Loucy (cell line): Measurements from ENCODE around the gene SCMH1.

ENCODE experiments used
- EZH2phosphoT487 ChIP-seq: fragments of 200-600 bp; IDR thresholded peaks from 2 replicates; pipeline ENCODE4 v1.6.1; 2018; ENCODE audit warnings: antibody characterized with exemption, mild to moderate bottlenecking, moderate library complexity, borderline replicate concordance
- TF ChIP-seq, protein P1 (sequence below): fragments of 200-600 bp; sonication (generic); conservative IDR thresholded peaks from 2 replicates; pipeline ENCODE4 v1.5.1; 2014; ENCODE audit warnings: mild to moderate bottlenecking, antibody characterized with exemption, low read length

DNA sequence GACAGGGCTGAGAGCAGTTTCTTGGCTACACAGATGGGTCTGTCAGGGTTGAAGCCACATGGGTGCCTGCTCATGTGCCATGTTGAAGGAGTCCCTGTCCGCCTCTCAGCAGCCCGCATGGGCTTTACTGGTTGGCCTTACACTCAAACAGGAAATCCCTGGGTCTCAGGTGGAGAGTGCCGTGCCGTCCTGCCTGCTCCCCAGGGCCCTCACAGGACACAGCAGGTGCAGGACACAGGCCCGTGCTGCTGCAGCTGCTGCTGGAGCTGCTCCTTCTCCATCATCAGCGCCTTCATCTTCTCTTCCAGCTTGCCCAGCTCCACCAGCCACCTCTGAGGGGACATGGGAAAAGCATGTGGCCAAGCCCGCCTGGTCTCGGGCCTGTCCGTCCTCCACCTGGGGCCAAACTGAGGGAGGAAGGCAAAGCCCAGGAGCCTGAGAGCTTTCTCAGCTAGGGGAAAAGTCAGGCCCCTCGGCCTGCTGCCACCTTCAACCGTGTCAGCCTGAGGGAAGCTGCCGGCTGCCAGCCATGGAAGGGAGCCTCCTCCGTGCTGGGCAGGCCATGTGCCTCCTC lies 226.1 kb downstream of the SCMH1 start:
- TF ChIP-seq, protein P1, sequence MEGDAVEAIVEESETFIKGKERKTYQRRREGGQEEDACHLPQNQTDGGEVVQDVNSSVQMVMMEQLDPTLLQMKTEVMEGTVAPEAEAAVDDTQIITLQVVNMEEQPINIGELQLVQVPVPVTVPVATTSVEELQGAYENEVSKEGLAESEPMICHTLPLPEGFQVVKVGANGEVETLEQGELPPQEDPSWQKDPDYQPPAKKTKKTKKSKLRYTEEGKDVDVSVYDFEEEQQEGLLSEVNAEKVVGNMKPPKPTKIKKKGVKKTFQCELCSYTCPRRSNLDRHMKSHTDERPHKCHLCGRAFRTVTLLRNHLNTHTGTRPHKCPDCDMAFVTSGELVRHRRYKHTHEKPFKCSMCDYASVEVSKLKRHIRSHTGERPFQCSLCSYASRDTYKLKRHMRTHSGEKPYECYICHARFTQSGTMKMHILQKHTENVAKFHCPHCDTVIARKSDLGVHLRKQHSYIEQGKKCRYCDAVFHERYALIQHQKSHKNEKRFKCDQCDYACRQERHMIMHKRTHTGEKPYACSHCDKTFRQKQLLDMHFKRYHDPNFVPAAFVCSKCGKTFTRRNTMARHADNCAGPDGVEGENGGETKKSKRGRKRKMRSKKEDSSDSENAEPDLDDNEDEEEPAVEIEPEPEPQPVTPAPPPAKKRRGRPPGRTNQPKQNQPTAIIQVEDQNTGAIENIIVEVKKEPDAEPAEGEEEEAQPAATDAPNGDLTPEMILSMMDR, result no peak
- TF ChIP-seq EZH2phosphoT487, result no peak
